H1 (cell line): ENCODE results near the gene CIPC.
A peak's percentile ranks its signal among the peaks of the same experiment; 100 is the strongest.

Experiments used
- CREB1 ChIP-seq: IDR thresholded peaks from 2 replicates; pipeline ENCODE4 v1.6.1; 2012; ENCODE audit warnings: inconsistent platforms
- E2F6 ChIP-seq: IDR thresholded peaks from 2 replicates; pipeline ENCODE4 v1.6.1; 2012; ENCODE audit warnings: inconsistent platforms
- EP300 ChIP-seq, 2 experiments: IDR thresholded peaks; 1 replicate in 1 of 2; 2 replicates in 1 of 2; pipeline ENCODE4 v1.6.1; 2011 to 2012; ENCODE audit warnings: low read depth in 2 of 2, low read length in 2 of 2, mild to moderate bottlenecking in 2 of 2, borderline replicate concordance in 1 of 2, inconsistent platforms in 1 of 2, moderate library complexity in 1 of 2
- KDM5A ChIP-seq: fragments of 200-600 bp; IDR thresholded peaks from 2 replicates; pipeline ENCODE4 v1.7.1; 2012; ENCODE audit warnings: mild to moderate bottlenecking, low read length, inconsistent platforms, mixed read lengths
- MAX ChIP-seq: IDR thresholded peaks from 2 replicates; pipeline ENCODE4 v1.6.1; 2012; ENCODE audit warnings: inconsistent platforms
- POLR2A ChIP-seq, 2 experiments: IDR thresholded peaks; 1 replicate in 1 of 2; 2 replicates in 1 of 2; pipeline ENCODE4 v1.6.1; 2011; ENCODE audit warnings: low read depth in 2 of 2, low read length in 2 of 2, mild to moderate bottlenecking in 2 of 2; ENCODE audit errors: control extremely low read depth in 1 of 2
- RBBP5 ChIP-seq: IDR thresholded peaks from 2 replicates; pipeline ENCODE4 v1.7.1; 2012; ENCODE audit warnings: low read depth, mild to moderate bottlenecking, inconsistent platforms, low read length, moderate library complexity, borderline replicate concordance
- SAP30 ChIP-seq: fragments of 300-600 bp; sonication (generic); IDR thresholded peaks from 2 replicates; pipeline ENCODE4 v1.7.1; 2012; ENCODE audit warnings: low read length, moderate library complexity, mild to moderate bottlenecking, inconsistent platforms; ENCODE audit not compliant: insufficient read depth, insufficient replicate concordance
- SIN3A ChIP-seq, 2 experiments: IDR thresholded peaks in 1 of 2; conservative IDR thresholded peaks in 1 of 2; 2 replicates each; pipeline ENCODE4 v1.6.1; 2011 to 2012; ENCODE audit warnings: low read length in 2 of 2, improper control_type of control experiment in 1 of 2, low read depth in 1 of 2, mild to moderate bottlenecking in 1 of 2
- YY1 ChIP-seq: IDR thresholded peaks from 2 replicates; pipeline ENCODE4 v1.6.1; 2011; ENCODE audit warnings: low read depth, mild to moderate bottlenecking, low read length
- ZNF274 ChIP-seq: IDR thresholded peaks from 2 replicates; pipeline ENCODE4 v1.7.0; 2012; ENCODE audit warnings: low read length, borderline replicate concordance; ENCODE audit errors: extremely low read depth
- TF ChIP-seq, protein P1 (sequence below), 3 experiments: IDR thresholded peaks; 1 replicate in 2 of 3; 2 replicates in 1 of 3; pipeline versions ENCODE4 v1.5.1 to v1.6.1; 2011; ENCODE audit warnings: low read length in 3 of 3, mild to moderate bottlenecking in 3 of 3, inconsistent platforms in 2 of 3, low read depth in 1 of 3, moderate library complexity in 1 of 3; ENCODE audit not compliant: insufficient read depth in 1 of 3; ENCODE audit errors: control extremely low read depth in 1 of 3
- TF ChIP-seq, protein P2 (sequence below): IDR thresholded peaks from 2 replicates; pipeline ENCODE4 v1.6.1; 2011; ENCODE audit warnings: low read length, improper control_type of control experiment

GRCh38 chr14:77086017-77086727 is 11.9 kb upstream of the CIPC start:
- no peak; a peak in 1 of 3 replicates for TF ChIP-seq POLR2A (IDR thresholded peaks at IDR 0.05; ENCODE audit: control extremely low read depth in 1 of 2, low read depth in 2 of 2, low read length in 2 of 2)
- peak in 1 of 2 experiments; percentile 90; a peak in 2 of 3 replicates for TF ChIP-seq EP300 (IDR thresholded peaks at IDR 0.05; ENCODE audit: borderline replicate concordance in 1 of 2, low read depth in 2 of 2, low read length in 2 of 2)
- TF ChIP-seq ZNF274, result no peak
- no peak for TF ChIP-seq E2F6
- TF ChIP-seq, protein P1, sequence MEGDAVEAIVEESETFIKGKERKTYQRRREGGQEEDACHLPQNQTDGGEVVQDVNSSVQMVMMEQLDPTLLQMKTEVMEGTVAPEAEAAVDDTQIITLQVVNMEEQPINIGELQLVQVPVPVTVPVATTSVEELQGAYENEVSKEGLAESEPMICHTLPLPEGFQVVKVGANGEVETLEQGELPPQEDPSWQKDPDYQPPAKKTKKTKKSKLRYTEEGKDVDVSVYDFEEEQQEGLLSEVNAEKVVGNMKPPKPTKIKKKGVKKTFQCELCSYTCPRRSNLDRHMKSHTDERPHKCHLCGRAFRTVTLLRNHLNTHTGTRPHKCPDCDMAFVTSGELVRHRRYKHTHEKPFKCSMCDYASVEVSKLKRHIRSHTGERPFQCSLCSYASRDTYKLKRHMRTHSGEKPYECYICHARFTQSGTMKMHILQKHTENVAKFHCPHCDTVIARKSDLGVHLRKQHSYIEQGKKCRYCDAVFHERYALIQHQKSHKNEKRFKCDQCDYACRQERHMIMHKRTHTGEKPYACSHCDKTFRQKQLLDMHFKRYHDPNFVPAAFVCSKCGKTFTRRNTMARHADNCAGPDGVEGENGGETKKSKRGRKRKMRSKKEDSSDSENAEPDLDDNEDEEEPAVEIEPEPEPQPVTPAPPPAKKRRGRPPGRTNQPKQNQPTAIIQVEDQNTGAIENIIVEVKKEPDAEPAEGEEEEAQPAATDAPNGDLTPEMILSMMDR (IDR thresholded peaks at IDR 0.05; ENCODE audit: control extremely low read depth in 1 of 3, insufficient read depth in 1 of 3, low read depth in 1 of 3, low read length in 3 of 3), result no peak
- no peak for TF ChIP-seq MAX
- TF ChIP-seq YY1, result no peak
- TF ChIP-seq SIN3A (conservative IDR thresholded peaks at IDR 0.05 in 1 of 2, IDR thresholded peaks at IDR 0.05 in 1 of 2; ENCODE audit: low read depth in 1 of 2, low read length in 2 of 2), result no peak
- TF ChIP-seq CREB1, result no peak
- TF ChIP-seq RBBP5, result no peak
- TF ChIP-seq KDM5A, result no peak
- TF ChIP-seq, protein P2, sequence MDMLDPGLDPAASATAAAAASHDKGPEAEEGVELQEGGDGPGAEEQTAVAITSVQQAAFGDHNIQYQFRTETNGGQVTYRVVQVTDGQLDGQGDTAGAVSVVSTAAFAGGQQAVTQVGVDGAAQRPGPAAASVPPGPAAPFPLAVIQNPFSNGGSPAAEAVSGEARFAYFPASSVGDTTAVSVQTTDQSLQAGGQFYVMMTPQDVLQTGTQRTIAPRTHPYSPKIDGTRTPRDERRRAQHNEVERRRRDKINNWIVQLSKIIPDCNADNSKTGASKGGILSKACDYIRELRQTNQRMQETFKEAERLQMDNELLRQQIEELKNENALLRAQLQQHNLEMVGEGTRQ, result no peak
- TF ChIP-seq SAP30, result no peak
